Endothelial cell (in vitro differentiated cells): ENCODE data around the gene MYDGF. TPM values are rescaled to one million over a fixed set of nuclear protein-coding genes. Genes with fewer than 3 reads are reported as not detected.

ENCODE experiments used
- DNase-seq: peaks from one replicate; pipeline ENCODE4 v3.0.0; 2021; ENCODE audit warnings: low spot score
- H3K27ac Mint-ChIP-seq: one replicate; pipeline ENCODE4 v1.8.0; 2021; ENCODE audit warnings: mixed read lengths, inconsistent platforms; ENCODE audit not compliant: unreplicated experiment
- H3K27me3 Mint-ChIP-seq: one replicate; pipeline ENCODE4 v1.8.0; 2021; ENCODE audit warnings: mild to moderate bottlenecking, moderate library complexity, mixed read lengths, inconsistent platforms; ENCODE audit not compliant: unreplicated experiment
- H3K36me3 Mint-ChIP-seq: one replicate; pipeline ENCODE4 v1.8.0; 2021; ENCODE audit warnings: mild to moderate bottlenecking, low read depth, mixed read lengths, inconsistent platforms; ENCODE audit not compliant: unreplicated experiment
- H3K4me1 Mint-ChIP-seq: one replicate; pipeline ENCODE4 v1.8.0; 2021; ENCODE audit warnings: mild to moderate bottlenecking, mixed read lengths, inconsistent platforms; ENCODE audit not compliant: unreplicated experiment
- H3K4me3 Mint-ChIP-seq: one replicate; pipeline ENCODE4 v1.8.0; 2021; ENCODE audit warnings: mild to moderate bottlenecking, mixed read lengths, inconsistent platforms; ENCODE audit not compliant: unreplicated experiment
- H3K9me3 Mint-ChIP-seq: one replicate; pipeline ENCODE4 v1.8.0; 2021; ENCODE audit warnings: mixed read lengths, inconsistent platforms; ENCODE audit not compliant: unreplicated experiment
- total RNA-seq: library from RNA; stranded (reverse); fragmentation: NEBNext Ultra II Directional; extraction: Animal tissue kit (Norgen Biotek cat#: 25700); gene quantifications from one replicate; pipeline ENCODE4 v1.2.1, GENCODE V29; 2021; ENCODE audit not compliant: unreplicated experiment
- TF ChIP-seq, protein P1 (sequence below): fragments of 200-600 bp; sonication (generic); IDR thresholded peaks from one replicate; pipeline ENCODE4 v1.5.0; 2021; ENCODE audit warnings: antibody characterized with exemption; ENCODE audit not compliant: unreplicated experiment

Gene MYDGF
- total RNA-seq, 1 donor from 2014 or later: 112 TPM

GRCh38 chr19:4657835-4658234 lies 12.3 kb downstream of the MYDGF start:
- Mint-ChIP-seq H3K9me3 (no peaks in the 10 kb centered on the region), H3K27me3 (peaks cover 18% of the 10 kb centered on the region), H3K4me1 (peaks cover 11% of the 10 kb centered on the region), H3K4me3 (peak overlapping the region; percentile 60), H3K27ac (peak overlapping the region; percentile 6), H3K36me3 (peaks cover 30% of the 10 kb centered on the region)
- no peak for DNase-seq
- TF ChIP-seq, protein P1, sequence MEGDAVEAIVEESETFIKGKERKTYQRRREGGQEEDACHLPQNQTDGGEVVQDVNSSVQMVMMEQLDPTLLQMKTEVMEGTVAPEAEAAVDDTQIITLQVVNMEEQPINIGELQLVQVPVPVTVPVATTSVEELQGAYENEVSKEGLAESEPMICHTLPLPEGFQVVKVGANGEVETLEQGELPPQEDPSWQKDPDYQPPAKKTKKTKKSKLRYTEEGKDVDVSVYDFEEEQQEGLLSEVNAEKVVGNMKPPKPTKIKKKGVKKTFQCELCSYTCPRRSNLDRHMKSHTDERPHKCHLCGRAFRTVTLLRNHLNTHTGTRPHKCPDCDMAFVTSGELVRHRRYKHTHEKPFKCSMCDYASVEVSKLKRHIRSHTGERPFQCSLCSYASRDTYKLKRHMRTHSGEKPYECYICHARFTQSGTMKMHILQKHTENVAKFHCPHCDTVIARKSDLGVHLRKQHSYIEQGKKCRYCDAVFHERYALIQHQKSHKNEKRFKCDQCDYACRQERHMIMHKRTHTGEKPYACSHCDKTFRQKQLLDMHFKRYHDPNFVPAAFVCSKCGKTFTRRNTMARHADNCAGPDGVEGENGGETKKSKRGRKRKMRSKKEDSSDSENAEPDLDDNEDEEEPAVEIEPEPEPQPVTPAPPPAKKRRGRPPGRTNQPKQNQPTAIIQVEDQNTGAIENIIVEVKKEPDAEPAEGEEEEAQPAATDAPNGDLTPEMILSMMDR: no peak

- H3K4me3 Mint-ChIP-seq: no peak overlapping the region
- TF ChIP-seq, protein P1: no peak
- peaks cover 26% of the 10 kb centered on the region for H3K36me3 Mint-ChIP-seq
- H3K27ac Mint-ChIP-seq: no peak overlapping the region
- DNase-seq: no peak
- H3K9me3 Mint-ChIP-seq: no peaks in the 10 kb centered on the region
- H3K27me3 Mint-ChIP-seq: peaks cover 12% of the 10 kb centered on the region
- H3K4me1 Mint-ChIP-seq: peaks cover 9% of the 10 kb centered on the region
Measured at GRCh38 chr19:4657262-4657661, 12.9 kb downstream of the MYDGF start.

- H3K4me3 Mint-ChIP-seq: no peak overlapping the region
- peaks cover 6% of the 10 kb centered on the region for H3K4me1 Mint-ChIP-seq
- TF ChIP-seq, protein P1: no peak
- H3K9me3 Mint-ChIP-seq: no peaks in the 10 kb centered on the region
- H3K27me3 Mint-ChIP-seq: peaks cover 12% of the 10 kb centered on the region
- H3K36me3 Mint-ChIP-seq: peaks cover 22% of the 10 kb centered on the region
- DNase-seq: no peak
- H3K27ac Mint-ChIP-seq: no peak overlapping the region
Measured at GRCh38 chr19:4656102-4656501, 14.0 kb downstream of the MYDGF start.

GRCh38 chr19:4654437-4655361 lies 15.4 kb downstream of the MYDGF start:
- no peaks in the 10 kb centered on the region for H3K9me3 Mint-ChIP-seq
- TF ChIP-seq, protein P1: no peak
- DNase-seq: no peak
- H3K27ac Mint-ChIP-seq: peak overlapping the region; percentile 9
- peak overlapping the region; percentile 17 for H3K4me3 Mint-ChIP-seq
- peaks cover 10% of the 10 kb centered on the region for H3K27me3 Mint-ChIP-seq
- peaks cover 12% of the 10 kb centered on the region for H3K4me1 Mint-ChIP-seq
- H3K36me3 Mint-ChIP-seq: peaks cover 14% of the 10 kb centered on the region
